NCI-H1436 treated with DMSO at 0.1 percent for 48 hours (cell line): Measurements from ENCODE around the gene AMBRA1.
"Not testable (repeated sequence)": the region's sequence is repeated elsewhere in the genome, so short reads cannot be mapped to it uniquely, and the experiment has no call there.

Experiments
- DNase-seq: peaks from one replicate; lab custom pipeline; 2025; lab: John Stamatoyannopoulos, UW

Gene AMBRA1

GRCh38 chr11:46616551-46617133 is 22.8 kb upstream of the AMBRA1 start:
- no peak for DNase-seq

DNA sequence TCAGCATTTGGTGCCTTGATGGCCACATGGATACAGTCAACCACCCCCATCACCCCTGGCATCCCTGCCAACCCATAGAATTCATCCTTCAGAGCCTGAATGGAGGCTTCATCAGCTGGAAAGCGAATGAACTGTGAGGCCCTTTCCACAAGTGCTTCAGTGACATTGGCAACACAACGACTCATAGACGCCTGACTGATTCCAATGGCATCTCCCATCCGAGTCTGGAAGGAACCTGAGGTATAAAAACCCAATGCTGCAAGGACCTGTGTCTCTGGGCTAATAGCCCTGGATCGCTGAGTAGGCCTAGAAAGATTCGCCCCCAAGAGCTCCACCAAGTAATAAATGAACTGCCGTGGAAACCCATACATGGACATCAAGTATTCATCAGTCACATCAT is 21.9 kb upstream of the AMBRA1 start:
- no peak for DNase-seq

- no peak for DNase-seq
These were observed 18.5 kb upstream of the AMBRA1 start for GRCh38 chr11:46612326-46612725.

- DNase-seq = no peak
These were observed 17.9 kb upstream of the AMBRA1 start for GRCh38 chr11:46611526-46612304.

DNA sequence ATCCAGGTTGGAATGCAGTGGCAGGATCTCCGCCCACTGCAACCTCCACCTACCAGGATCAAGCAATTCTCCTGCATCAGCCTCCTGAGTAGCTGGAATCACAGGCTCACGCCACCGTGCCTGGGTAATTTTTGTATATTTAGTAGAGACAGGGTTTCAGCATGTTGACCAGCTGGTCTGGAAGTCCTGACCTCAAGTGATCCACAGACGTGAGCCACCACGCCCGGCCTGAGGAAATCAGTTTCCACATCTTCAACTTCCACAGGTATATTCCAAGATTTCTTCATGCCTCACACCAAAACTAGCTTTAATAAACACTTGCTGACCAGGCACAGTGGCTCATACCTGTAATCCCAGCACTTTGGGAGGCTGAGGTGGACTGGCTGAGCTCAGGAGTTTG is 15.6 kb upstream of the AMBRA1 start:
- no peak for DNase-seq

GRCh38 chr11:46607516-46607915 is 13.7 kb upstream of the AMBRA1 start:
- no peak for DNase-seq

GRCh38 chr11:46604796-46605195 is 11.0 kb upstream of the AMBRA1 start:
- DNase-seq = no peak

DNA sequence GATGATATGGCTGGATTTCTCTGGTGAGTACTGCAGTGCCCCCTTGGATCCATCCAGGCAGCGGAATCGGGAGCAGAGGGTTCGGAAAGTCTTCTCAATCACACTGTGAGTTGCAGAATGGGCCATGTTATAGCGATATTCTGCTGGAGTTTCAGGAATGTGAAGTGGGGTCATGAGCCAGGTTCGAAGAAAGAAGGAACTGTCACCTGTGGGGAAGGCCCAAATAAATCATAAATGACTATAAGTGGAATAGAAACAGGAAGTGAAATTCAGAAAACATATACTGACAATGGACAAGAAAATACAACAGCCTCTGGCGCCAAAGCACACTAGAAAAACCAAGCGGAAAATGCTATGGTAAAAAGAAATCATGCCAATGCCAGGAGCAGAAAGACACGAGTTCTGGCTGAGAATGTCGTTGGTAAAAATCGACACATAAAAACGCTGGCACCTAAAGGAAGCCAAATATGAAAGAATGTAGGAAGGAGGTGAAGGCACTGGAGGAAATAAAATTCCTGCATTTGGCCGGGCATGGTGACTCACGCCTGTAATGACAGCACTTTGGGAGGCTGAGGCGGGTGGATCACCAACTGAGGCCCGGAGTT is 10.0 kb upstream of the AMBRA1 start:
- DNase-seq = no peak

- DNase-seq = no peak
These were observed 7.3 kb upstream of the AMBRA1 start for GRCh38 chr11:46601129-46601528.

DNA sequence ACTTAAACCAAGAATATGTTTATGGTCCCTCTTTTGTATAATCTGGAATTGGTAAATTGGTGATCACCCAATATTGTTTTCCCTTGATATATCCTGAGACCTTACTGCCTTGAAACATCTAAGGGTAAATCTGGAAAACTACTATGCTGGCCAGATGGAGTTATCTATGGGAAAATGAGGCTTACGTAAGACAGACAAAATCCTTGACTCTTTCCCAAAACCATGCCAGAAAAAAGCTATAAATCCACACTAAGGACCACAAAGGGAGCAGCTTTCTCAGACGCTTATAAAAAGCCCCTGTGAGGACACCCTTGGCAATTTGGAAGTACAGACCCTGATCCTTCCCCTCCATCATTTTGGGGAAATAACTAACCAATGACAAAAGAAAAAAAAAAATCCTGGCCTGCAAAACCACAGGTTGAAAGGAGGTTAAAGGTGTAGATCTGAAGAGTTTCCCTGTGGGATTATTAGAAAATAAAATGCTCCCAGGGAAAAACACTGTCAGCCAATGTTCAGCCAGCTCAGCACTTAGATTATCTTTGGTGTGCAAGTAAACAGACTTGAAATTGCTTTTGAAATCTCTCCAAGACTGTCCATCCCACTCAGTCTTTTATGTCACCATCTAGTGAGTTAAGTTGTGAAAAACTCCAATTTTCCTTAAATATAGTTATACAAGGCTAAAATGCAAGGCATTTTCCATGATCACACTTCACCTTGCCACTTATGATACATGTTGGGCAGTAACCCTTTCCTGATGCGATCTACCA is 6.6 kb upstream of the AMBRA1 start:
- DNase-seq = no peak

- no peak for DNase-seq
These were observed 5.7 kb upstream of the AMBRA1 start for GRCh38 chr11:46599340-46600193.

DNA sequence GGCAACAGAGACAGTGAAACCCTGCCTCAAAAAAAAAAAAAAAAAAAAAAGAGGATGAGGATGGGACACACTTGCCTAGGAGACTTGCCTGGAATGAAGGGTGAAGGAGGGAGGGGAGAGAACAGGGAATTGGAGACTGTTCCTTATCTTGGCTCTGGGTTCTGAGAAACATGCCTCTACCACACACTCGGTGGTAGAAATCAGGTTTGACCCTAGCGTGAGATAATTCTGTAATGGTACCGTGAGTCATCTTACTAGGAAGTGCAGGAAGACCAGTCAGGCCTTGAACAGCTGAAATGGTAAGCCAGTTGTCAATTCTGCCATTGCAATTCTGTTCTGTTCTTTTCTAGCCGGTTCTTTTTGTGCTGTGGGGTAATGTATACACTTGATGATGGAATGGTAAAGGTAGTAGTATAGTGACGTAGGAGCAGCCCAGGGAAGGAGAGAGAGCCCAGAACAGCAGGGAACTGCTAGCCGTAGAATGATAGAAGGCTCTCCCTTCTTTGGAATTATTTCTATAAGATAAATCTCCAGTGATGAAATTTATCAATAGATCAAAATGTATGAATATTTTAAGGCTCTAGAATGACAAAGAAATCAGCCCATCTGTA is 3.9 kb upstream of the AMBRA1 start:
- no peak for DNase-seq

DNA sequence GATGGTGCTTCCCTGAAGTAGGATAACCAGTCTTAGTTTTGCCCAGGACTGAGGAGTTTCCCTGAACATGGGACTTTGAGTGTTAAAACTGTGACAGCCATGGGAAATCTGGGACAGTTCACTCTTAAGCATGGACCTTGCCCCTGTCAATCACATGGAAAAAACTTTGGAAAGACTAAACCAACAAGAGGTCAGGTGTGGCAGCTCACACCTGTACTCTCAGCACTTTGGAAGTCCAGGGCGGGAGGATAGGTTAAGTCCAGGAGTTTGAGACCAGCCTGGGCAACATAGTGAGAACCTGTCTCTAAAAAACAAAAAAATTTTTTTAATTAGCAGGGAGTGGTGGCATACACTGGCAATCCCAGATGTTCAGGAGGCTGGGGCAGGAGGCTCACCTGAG is 3.3 kb upstream of the AMBRA1 start:
- DNase-seq = no peak

DNA sequence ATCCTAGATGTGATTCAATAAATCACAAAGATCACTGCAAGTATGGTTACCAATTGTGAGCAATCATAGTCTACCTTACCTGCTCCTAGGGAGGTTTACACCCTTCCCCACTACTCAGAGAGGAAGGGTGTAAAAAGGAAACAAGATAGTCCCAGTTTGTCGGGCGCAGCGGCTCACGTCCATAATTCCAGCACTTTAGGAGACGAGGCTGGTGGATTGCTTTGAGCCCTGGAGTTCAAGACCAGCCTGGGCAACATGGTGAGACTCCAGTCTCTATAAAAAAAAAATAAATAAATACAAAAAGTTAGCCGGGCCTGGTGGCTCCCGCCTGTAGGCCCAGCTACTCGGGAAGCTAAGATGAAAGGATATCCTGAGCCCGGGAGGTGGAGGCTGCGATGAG is 962 bp upstream of the AMBRA1 start:
- no peak for DNase-seq

GRCh38 chr11:46594374-46594700 is 514 bp upstream of the AMBRA1 start:
- DNase-seq = no peak

DNA sequence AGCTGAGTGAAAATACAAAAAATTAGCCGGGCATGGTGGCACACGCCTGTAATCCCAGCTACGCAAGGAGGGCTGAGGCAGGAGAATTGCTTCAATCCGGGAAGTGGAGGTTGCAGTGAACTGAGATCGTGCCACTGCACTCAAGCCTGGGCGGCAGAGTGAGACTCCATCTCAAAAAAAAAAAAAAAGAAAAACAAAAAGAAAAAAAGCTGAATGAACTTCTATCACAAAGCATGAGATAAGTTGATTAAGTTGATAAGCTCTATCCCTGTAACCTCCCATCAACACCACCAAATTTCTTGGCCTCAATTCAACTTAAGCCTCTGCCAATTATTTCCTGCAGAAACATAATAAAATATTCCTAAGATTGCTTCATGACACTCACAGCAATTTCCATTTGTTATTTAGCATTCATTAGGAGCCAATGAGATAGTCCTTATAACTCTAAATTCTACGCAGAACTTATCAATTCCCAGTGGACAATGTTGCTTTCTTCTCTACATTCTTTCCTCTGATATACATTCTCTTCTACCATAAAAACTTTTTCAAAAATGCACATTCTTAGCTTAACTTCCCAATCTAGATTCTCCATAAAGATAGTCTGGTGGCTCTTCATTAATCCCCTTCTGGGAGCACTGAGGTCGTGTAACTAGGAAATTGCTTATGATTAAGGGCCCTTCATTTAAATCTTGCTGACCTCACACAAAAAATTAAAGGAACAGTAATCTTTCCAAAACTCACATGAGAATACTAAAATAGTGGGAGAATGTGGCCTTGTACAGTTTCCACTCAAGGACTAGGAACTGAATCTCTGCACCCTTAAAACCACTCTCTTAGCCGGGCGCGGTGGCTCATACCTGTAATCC is 2.9 kb downstream of the AMBRA1 start:
- no peak for DNase-seq

DNA sequence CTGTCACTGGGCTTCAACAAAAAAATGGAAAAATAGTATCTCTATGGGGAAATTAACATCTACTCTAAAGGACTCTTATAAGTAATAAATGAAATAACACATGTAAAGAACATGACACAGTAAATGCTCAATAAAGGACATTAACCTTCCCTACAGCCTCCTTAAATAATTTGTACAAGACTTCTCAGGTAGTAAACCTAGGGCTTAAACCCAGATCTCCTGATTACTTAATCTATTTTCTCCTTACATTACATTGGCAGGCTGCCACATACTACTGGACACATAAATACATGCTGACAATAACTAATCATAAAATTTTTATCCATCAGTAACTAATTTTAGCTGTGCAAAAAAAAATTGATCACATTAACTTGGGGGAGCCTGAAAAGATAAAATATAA is 4.9 kb downstream of the AMBRA1 start:
- no peak for DNase-seq

GRCh38 chr11:46588131-46588530 is 5.7 kb downstream of the AMBRA1 start:
- DNase-seq = no peak

- not testable (repeated sequence) for DNase-seq
These were observed 10.3 kb downstream of the AMBRA1 start for GRCh38 chr11:46583513-46583912.

DNA sequence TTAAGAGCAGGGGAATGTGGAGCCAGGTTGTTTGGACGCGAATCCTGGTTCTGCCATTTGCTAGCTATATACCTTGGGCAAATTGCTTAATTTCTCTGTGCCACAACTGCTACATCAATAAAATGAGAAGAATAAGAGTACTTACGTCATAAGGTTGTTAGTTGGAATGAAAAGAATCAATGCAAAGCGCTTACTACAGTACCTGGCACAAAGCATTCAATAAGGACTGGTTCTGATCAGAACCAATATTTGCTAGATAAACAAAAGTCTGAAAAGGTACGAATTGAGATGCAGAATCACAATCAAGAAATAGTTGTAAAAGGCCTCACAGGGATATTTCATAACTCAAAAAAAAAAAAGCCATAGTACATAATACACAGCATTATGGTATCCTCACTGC is 11.2 kb downstream of the AMBRA1 start:
- no peak for DNase-seq

- no peak for DNase-seq
These were observed 16.8 kb downstream of the AMBRA1 start for GRCh38 chr11:46577058-46577457.
